GM19238 (cell line): ENCODE results near the gene FXR1.

Experiments
- DNase-seq: peaks from one replicate; pipeline ENCODE4 v3.0.0; 2011; ENCODE audit warnings: low spot score; ENCODE audit not compliant: insufficient read length

Gene FXR1

DNA sequence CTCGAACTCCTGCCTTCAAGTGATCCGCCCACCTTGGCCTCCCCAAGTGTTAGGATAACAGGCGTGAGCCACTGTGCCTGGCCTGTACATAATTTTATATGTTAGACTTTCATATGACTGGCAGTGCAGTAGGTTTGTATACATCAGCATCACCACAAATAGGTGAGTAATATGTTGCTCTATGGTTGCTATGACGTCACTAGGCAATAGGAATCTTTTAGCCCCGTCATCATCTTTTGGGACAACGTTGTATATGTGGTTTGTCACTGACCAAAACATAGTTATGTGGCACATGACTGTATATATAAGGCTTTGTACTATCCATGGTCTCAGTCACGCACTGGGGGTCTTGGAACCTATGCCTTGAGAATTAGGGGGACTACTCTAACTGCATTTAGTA lies 94.1 kb downstream of the FXR1 start:
- no peak for DNase-seq

DNA sequence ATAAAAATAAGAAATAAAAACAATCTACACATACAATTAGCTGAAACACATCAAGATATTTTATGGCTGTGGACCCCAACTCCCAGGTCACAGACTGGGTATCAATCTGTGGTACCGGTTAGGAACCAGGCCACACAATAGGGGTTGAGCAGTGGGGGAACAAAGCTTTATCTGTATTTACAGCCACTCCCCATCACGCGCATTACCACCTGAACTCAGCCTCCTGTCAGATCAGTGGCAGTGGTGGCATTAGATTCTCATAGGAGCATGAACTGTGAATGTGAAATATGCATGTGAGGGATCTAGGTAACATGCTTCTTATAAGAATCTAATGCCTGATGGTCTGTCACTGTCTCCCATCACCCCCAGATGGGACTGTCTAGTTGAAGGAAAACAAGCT lies 94.8 kb downstream of the FXR1 start:
- no peak for DNase-seq

DNA sequence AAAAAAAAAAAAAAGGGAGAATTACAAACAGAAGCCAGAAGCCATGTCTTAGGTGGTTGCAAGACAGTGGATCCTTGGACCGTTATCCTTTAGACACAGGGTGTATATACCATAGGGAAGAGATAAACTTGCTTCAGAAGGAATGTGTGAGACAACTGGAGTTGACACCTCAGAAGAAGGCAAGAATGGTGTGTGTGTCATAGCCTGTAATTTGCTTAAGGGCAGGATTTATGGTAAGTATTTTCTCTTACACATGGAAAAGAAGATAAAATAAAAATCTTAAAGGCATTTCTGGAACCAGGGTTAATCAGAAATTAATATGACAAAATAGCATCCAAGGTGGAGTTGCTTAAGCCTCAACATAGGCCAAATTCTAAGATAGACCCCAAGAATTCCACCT lies 96.3 kb downstream of the FXR1 start:
- DNase-seq: no peak

GRCh38 chr3:181009225-181009624 lies 96.8 kb downstream of the FXR1 start:
- DNase-seq: no peak

DNA sequence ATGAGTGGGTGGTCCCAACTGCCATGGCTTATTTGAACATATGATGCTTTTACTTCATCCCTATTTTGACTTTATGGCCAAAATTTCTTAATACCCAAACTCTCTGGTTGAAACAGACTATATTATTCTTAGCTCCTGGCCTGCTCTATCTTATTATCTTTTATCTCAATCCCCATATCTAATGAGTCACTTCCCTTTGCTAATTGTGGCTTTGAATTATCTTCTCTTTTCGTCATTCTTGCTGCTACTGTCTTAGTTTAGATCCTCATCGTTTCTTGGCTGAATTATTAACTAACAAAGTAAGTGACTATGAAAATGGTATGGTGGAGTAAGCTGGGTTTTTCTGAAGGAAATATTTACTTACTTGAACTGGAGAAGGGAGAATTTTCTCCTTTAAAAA lies 105.2 kb downstream of the FXR1 start:
- no peak for DNase-seq

DNA sequence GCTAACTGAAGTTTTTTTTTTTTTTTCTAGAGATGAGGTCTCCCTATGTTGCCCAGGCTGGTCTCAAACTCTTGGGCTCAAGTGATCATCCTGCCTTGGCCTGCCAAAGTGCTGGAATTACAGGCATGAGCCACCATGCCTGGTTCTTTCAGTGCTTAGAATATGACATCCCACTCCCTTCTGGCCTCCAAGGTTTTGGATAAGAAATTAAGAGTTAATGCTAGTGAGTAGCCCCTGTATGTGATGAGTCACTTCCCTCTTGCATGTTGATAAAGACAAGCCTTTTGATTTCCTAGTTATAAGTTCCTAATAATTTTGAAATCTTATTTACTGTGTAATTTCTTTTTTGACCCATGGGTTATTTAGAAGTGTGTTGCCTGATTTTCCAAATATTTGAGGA lies 112.7 kb downstream of the FXR1 start:
- no peak for DNase-seq

DNA sequence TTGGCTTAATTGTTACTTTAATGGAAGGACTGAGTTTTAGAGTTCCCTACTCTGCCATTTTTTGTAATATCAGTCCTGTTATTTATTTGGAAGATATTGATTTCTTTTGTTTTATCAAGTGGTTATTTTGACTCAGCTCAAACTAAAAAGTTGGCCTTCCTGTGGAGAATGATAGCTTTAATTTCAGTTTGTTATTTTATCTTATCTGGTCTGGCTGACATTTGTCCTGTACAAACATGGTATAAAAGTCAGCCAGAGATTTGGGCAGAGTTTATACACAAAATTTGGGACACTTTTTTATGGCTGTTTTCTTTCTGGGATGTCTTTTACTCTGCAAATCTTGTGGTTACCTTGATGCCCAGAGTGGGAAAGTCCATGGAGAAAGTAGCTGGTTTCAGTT lies 118.5 kb downstream of the FXR1 start:
- no peak for DNase-seq
